ENCODE results near the gene EFNB2.

- TF ChIP-seq MAX (IDR thresholded peaks at IDR 0.05; ENCODE audit: insufficient read depth, insufficient read length) (no peak), CTCF (IDR thresholded peaks at IDR 0.05; ENCODE audit: extremely low read depth in 1 of 2, insufficient read depth in 1 of 2, low read depth in 1 of 2, low read length in 2 of 2) (no peak), MYC (IDR thresholded peaks at IDR 0.05; ENCODE audit: low read depth, low read length) (no peak), POLR2A (IDR thresholded peaks at IDR 0.05; ENCODE audit: low read depth, low read length) (no peak)
Measured at GRCh38 chr13:106522898-106523525, 12.4 kb downstream of the EFNB2 start.
